IMR-90 (cell line): ENCODE data around the gene HIPK1.

ENCODE experiments used
- CEBPB ChIP-seq: IDR thresholded peaks from 2 replicates; pipeline ENCODE4 v1.6.1; 2012; ENCODE audit warnings: low read depth, low read length, improper control_type of control experiment
- CTCF ChIP-seq: conservative IDR thresholded peaks from 2 replicates; pipeline ENCODE4 v1.5.1; 2012; ENCODE audit warnings: mild to moderate bottlenecking, low read depth, low read length, improper control_type of control experiment
- ELK1 ChIP-seq: fragments of 150-350 bp; IDR thresholded peaks from 2 replicates; pipeline ENCODE4 v1.6.1; 2016; ENCODE audit warnings: low read depth, mild to moderate bottlenecking, low read length, moderate library complexity, borderline replicate concordance
- FOS ChIP-seq: fragments of 150-350 bp; IDR thresholded peaks from 2 replicates; pipeline ENCODE4 v1.6.1; 2016; ENCODE audit warnings: low read depth, low read length
- MAFK ChIP-seq: IDR thresholded peaks from 2 replicates; pipeline ENCODE4 v1.6.1; 2012; ENCODE audit warnings: low read depth, low read length, improper control_type of control experiment
- MAZ ChIP-seq: IDR thresholded peaks from 2 replicates; pipeline ENCODE4 v1.6.1; 2012; ENCODE audit warnings: low read depth, mild to moderate bottlenecking, low read length, improper control_type of control experiment, moderate library complexity, borderline replicate concordance
- MXI1 ChIP-seq: IDR thresholded peaks from 2 replicates; pipeline ENCODE4 v1.6.1; 2012; ENCODE audit warnings: low read depth, mild to moderate bottlenecking, low read length, moderate library complexity, borderline replicate concordance
- NFE2L2 ChIP-seq: fragments of 150-350 bp; IDR thresholded peaks from 2 replicates; pipeline ENCODE4 v1.6.1; 2016; ENCODE audit warnings: low read depth, mild to moderate bottlenecking, low read length
- POLR2A ChIP-seq: IDR thresholded peaks from 2 replicates; pipeline ENCODE4 v1.6.1; 2012; ENCODE audit warnings: mild to moderate bottlenecking, low read depth, low read length
- RAD21 ChIP-seq: IDR thresholded peaks from 2 replicates; pipeline ENCODE4 v1.6.1; 2012; ENCODE audit warnings: low read length, improper control_type of control experiment
- RCOR1 ChIP-seq: IDR thresholded peaks from 2 replicates; pipeline ENCODE4 v1.6.1; 2012; ENCODE audit warnings: mild to moderate bottlenecking, low read length, improper control_type of control experiment; ENCODE audit not compliant: insufficient replicate concordance
- RFX5 ChIP-seq: IDR thresholded peaks from 2 replicates; pipeline ENCODE4 v1.8.0; 2012; ENCODE audit warnings: low read depth, mild to moderate bottlenecking, low read length, moderate library complexity
- USF2 ChIP-seq: fragments of 150-350 bp; IDR thresholded peaks from 2 replicates; pipeline ENCODE4 v1.6.1; 2017; ENCODE audit warnings: mild to moderate bottlenecking, antibody characterized with exemption, low read length, low read depth

GRCh38 chr1:113998361-113998760 lies 69.2 kb downstream of the HIPK1 start:
- TF ChIP-seq CTCF (no peak), RCOR1 (no peak), USF2 (no peak), POLR2A (no peak), MAFK (no peak), CEBPB (no peak), RFX5 (no peak), RAD21 (no peak), MXI1 (no peak), MAZ (no peak), FOS (no peak), ELK1 (no peak), NFE2L2 (no peak)
